SU-DHL-6 (cell line): ENCODE results near the gene SNTG2.

Source experiments
- H2AFZ ChIP-seq: fragments of 200-600 bp; sonication (generic); 2 replicates; pipeline ENCODE4 v1.6.1; 2014; ENCODE audit warnings: low read depth, mild to moderate bottlenecking, moderate library complexity, mixed read lengths, antibody characterized with exemption, low read length; ENCODE audit not compliant: severe bottlenecking
- H3F3A ChIP-seq: fragments of 200-600 bp; shearing (Covaris generic); 2 replicates; pipeline ENCODE4 v1.6.0; 2016; ENCODE audit warnings: antibody characterized with exemption, mild to moderate bottlenecking; ENCODE audit not compliant: insufficient read depth
- H3K27ac ChIP-seq: fragments of 200-600 bp; sonication (generic); 2 replicates; pipeline ENCODE4 v1.5.1; 2016; ENCODE audit warnings: low read depth, mild to moderate bottlenecking, low read length, moderate library complexity, mixed read lengths
- H3K27me3 ChIP-seq: fragments of 200-600 bp; sonication (generic), shearing (Covaris generic); 2 replicates; pipeline ENCODE4 v1.6.0; 2014; ENCODE audit warnings: mild to moderate bottlenecking, low read length
- H3K36me3 ChIP-seq: fragments of 200-600 bp; sonication (generic); 2 replicates; pipeline ENCODE4 v1.6.1; 2014; ENCODE audit warnings: mild to moderate bottlenecking, low read length, mixed read lengths
- H3K4me2 ChIP-seq: fragments of 300-600, 200-600 bp; shearing (Covaris generic), sonication (generic); 2 replicates; pipeline ENCODE4 v1.6.0; 2014; ENCODE audit warnings: low read length, low read depth, mild to moderate bottlenecking; ENCODE audit not compliant: poor library complexity, severe bottlenecking
- H3K4me3 ChIP-seq: fragments of 200-600 bp; sonication (generic); 2 replicates; pipeline ENCODE4 v1.5.1; 2014; ENCODE audit warnings: antibody characterized with exemption, low read length, mild to moderate bottlenecking, mixed read lengths; ENCODE audit not compliant: insufficient read depth, poor library complexity, severe bottlenecking
- H3K79me2 ChIP-seq: fragments of 200-600 bp; sonication (generic); 2 replicates; pipeline ENCODE4 v1.6.1; 2014; ENCODE audit warnings: mild to moderate bottlenecking, low read length, moderate library complexity; ENCODE audit not compliant: insufficient read depth
- H3K9ac ChIP-seq: fragments of 200-600 bp; sonication (generic); 2 replicates; pipeline ENCODE4 v1.7.0; 2014; ENCODE audit warnings: mild to moderate bottlenecking, low read length
- H3K9me2 ChIP-seq: fragments of 200-600 bp; sonication (generic); replicated peaks from 2 replicates; pipeline ENCODE4 v1.6.1; 2014; ENCODE audit warnings: low read length; ENCODE audit not compliant: insufficient read depth
- H3K9me3 ChIP-seq: fragments of 200-600 bp; sonication (generic); 2 replicates; pipeline ENCODE4 v1.6.1; 2014; ENCODE audit warnings: low read length, mixed read lengths; ENCODE audit not compliant: insufficient read depth
- H4K20me1 ChIP-seq: fragments of 200-600 bp; sonication (generic); 2 replicates; pipeline ENCODE4 v1.6.1; 2014; ENCODE audit warnings: low read depth, mild to moderate bottlenecking, antibody characterized with exemption, low read length, moderate library complexity, mixed read lengths
- CTCF ChIP-seq: fragments of 200-600 bp; sonication (generic); IDR thresholded peaks from one replicate; pipeline ENCODE4 v1.5.1; 2017; ENCODE audit warnings: antibody characterized with exemption, mild to moderate bottlenecking, low read length, moderate library complexity; ENCODE audit not compliant: insufficient read depth, poor library complexity, severe bottlenecking
- EZH2phosphoT487 ChIP-seq: fragments of 200-600 bp; sonication (generic), shearing (Covaris generic); conservative IDR thresholded peaks from 2 replicates; pipeline ENCODE4 v1.6.1; 2018; ENCODE audit warnings: mild to moderate bottlenecking, antibody characterized with exemption, low read length, moderate library complexity, mixed read lengths

The SNTG2 gene

GRCh38 chr2:1403565-1403964 is 452.9 kb downstream of the SNTG2 start:
- TF ChIP-seq EZH2phosphoT487 (no peak), CTCF (no peak)
- Histone ChIP-seq H3K27ac (no peak overlapping the region), H3K9me2 (no peaks in the 10 kb centered on the region), H4K20me1 (no peaks in the 10 kb centered on the region), H3K9ac (no peak overlapping the region), H3K79me2 (no peaks in the 10 kb centered on the region), H3K4me3 (no peak overlapping the region), H3K27me3 (no peaks in the 10 kb centered on the region), H3K36me3 (no peaks in the 10 kb centered on the region), H3F3A (no peaks in the 10 kb centered on the region), H2AFZ (no peak overlapping the region), H3K4me2 (no peak overlapping the region), H3K9me3 (no peaks in the 10 kb centered on the region)

- Histone ChIP-seq H4K20me1 (no peaks in the 10 kb centered on the region), H3K36me3 (no peaks in the 10 kb centered on the region), H3K4me2 (no peak overlapping the region), H3K9ac (no peak overlapping the region), H3K4me3 (no peak overlapping the region), H3K79me2 (no peaks in the 10 kb centered on the region), H3K27ac (no peak overlapping the region), H3K27me3 (no peaks in the 10 kb centered on the region), H3K9me3 (no peaks in the 10 kb centered on the region), H3K9me2 (no peaks in the 10 kb centered on the region), H2AFZ (no peak overlapping the region), H3F3A (no peaks in the 10 kb centered on the region)
- TF ChIP-seq CTCF (no peak), EZH2phosphoT487 (no peak)
Measured at GRCh38 chr2:1405124-1405523, 454.5 kb downstream of the SNTG2 start.

GRCh38 chr2:1405967-1406366 is 455.3 kb downstream of the SNTG2 start:
- Histone ChIP-seq H2AFZ (no peak overlapping the region), H3K27ac (no peak overlapping the region), H3K4me2 (no peak overlapping the region), H3K4me3 (no peak overlapping the region), H4K20me1 (no peaks in the 10 kb centered on the region), H3F3A (no peaks in the 10 kb centered on the region), H3K27me3 (no peaks in the 10 kb centered on the region), H3K9ac (no peak overlapping the region), H3K79me2 (no peaks in the 10 kb centered on the region), H3K9me3 (no peaks in the 10 kb centered on the region), H3K9me2 (no peaks in the 10 kb centered on the region), H3K36me3 (no peaks in the 10 kb centered on the region)
- no peak for TF ChIP-seq CTCF
- no peak for TF ChIP-seq EZH2phosphoT487
